Body of pancreas (tissue), 4 donors: ENCODE measurements around the gene ATXN1. TPM values are rescaled to one million over a fixed set of nuclear protein-coding genes. Genes with fewer than 3 reads are reported as not detected.

ENCODE experiments used
- ATAC-seq: fragments of 150-250 bp; one replicate; pipeline ENCODE4 v1.9.1; 2016
- DNase-seq, 4 donors: peaks; one replicate each; pipeline ENCODE4 v3.0.0-alpha.2; 2019
- H3K27ac ChIP-seq, 4 donors: fragments of 200-600 bp; sonication (generic); 1 replicate in 3 of 4; 2 replicates in 1 of 4; pipeline versions ENCODE4 v1.5.1 to v1.6.1; 2016 to 2019; ENCODE audit warnings: mild to moderate bottlenecking in 1 of 4, mixed read lengths in 1 of 4, moderate library complexity in 1 of 4
- H3K27me3 ChIP-seq, 2 donors: fragments of 200-600 bp; sonication (generic); one replicate each; pipeline ENCODE4 v1.6.0; 2016; ENCODE audit warnings: mild to moderate bottlenecking in 1 of 2
- H3K36me3 ChIP-seq, 2 donors: fragments of 200-600 bp; sonication (generic); replicated peaks in 1 of 2; 2 replicates each; pipeline ENCODE4 v1.5.1; 2016; ENCODE audit warnings: low read depth in 2 of 2; ENCODE audit not compliant: insufficient read depth in 1 of 2
- H3K4me1 ChIP-seq: fragments of 200-600 bp; sonication (generic); one replicate; pipeline ENCODE4 v1.6.0; 2016
- H3K4me3 ChIP-seq, 2 donors: fragments of 200-600 bp; sonication (generic); 1 replicate in 1 of 2; 2 replicates in 1 of 2; pipeline ENCODE4 v1.5.1; 2016 to 2019
- H3K9me3 ChIP-seq, 3 donors: fragments of 200-600 bp; sonication (generic); 1 replicate in 2 of 3; 2 replicates in 1 of 3; pipeline ENCODE4 v1.5.1; 2016
- CTCF ChIP-seq, 7 experiments: fragments of 450-650 bp in 4 of 7; fragments of 200-600 bp in 3 of 7; sonication (generic) in 3 of 7; IDR thresholded peaks; one replicate each; pipeline ENCODE4 v1.5.1; 2016 to 2019; ENCODE audit warnings: antibody characterized with exemption in 7 of 7
- POLR2A ChIP-seq, 3 donors: fragments of 450-650 bp; IDR thresholded peaks; one replicate each; pipeline ENCODE4 v1.6.1; 2016; ENCODE audit warnings: antibody characterized with exemption in 3 of 3, mild to moderate bottlenecking in 2 of 3
- WGBS, 2 donors: methylation state at CpG; one replicate each; pipeline ENCODE4 v1.1.5; 2017; 5-methylcytosine and 5-hydroxymethylcytosine counted together
- intact Hi-C: fragments of 100-400 bp; cut with DNase I; formaldehyde crosslinking; loops from one replicate; pipeline ENCODE4 v1.15.1; 2023
- total RNA-seq, 2 donors: library from RNA; depleted of rRNA; stranded (reverse); fragments of >200 nt; gene quantifications; one replicate each; pipeline ENCODE4 v1.1.0, GENCODE V29; 2016

ATXN1 gene
- total RNA-seq, 2 donors from 2014 or later: 24.6 to 24.7 TPM

- intact Hi-C loops: no loop called here
- WGBS, 2 donors: 94% methylated on average over 7 of the region's 7 CpGs
These were observed 239.7 kb downstream of the ATXN1 start for GRCh38 chr6:16521528-16521927.

GRCh38 chr6:16519265-16520242 is 241.7 kb downstream of the ATXN1 start:
- ATAC-seq: peak; percentile 87
- intact Hi-C loops: no loop called here
- DNase-seq: peak; percentile 41 to 80 (median 70)
- WGBS, 2 donors: 41 to 50% methylated on average over 9 of the region's 9 CpGs
- H3K27me3 ChIP-seq: no peaks in the 10 kb centered on the region
- TF ChIP-seq CTCF (IDR thresholded peaks at IDR 0.05) (no peak), POLR2A (IDR thresholded peaks at IDR 0.05) (no peak)
- H3K9me3 ChIP-seq: no peaks in the 10 kb centered on the region
- H3K4me3 ChIP-seq: no peak overlapping the region
- no peak overlapping the region for H3K27ac ChIP-seq
- no peaks in the 10 kb centered on the region for H3K36me3 ChIP-seq
- peaks cover 9% of the 10 kb centered on the region for H3K4me1 ChIP-seq

More at GRCh38 chr6:16521528-16521927, 239.7 kb downstream of the ATXN1 start:
- Histone ChIP-seq H3K4me1 (peaks cover 9% of the 10 kb centered on the region), H3K9me3 (no peaks in the 10 kb centered on the region), H3K4me3 (no peak overlapping the region), H3K27me3 (no peaks in the 10 kb centered on the region), H3K27ac (no peak overlapping the region), H3K36me3 (no peaks in the 10 kb centered on the region)
- ATAC-seq: no peak
- TF ChIP-seq CTCF (IDR thresholded peaks at IDR 0.05): no peak
- no peak for TF ChIP-seq POLR2A (IDR thresholded peaks at IDR 0.05)
- no peak for DNase-seq

GRCh38 chr6:16518265-16518664 is 243.0 kb downstream of the ATXN1 start:
- 88 to 89% methylated on average over 5 of the region's 5 CpGs for WGBS, 2 donors
- ATAC-seq: no peak
- Histone ChIP-seq H3K4me1 (peaks cover 9% of the 10 kb centered on the region), H3K27ac (no peak overlapping the region), H3K4me3 (no peak overlapping the region), H3K36me3 (no peaks in the 10 kb centered on the region), H3K9me3 (no peaks in the 10 kb centered on the region), H3K27me3 (no peaks in the 10 kb centered on the region)
- intact Hi-C loops: no loop called here
- no peak for TF ChIP-seq CTCF (IDR thresholded peaks at IDR 0.05)
- TF ChIP-seq POLR2A (IDR thresholded peaks at IDR 0.05): no peak
- DNase-seq: no peak

GRCh38 chr6:16514249-16514648 is 247.0 kb downstream of the ATXN1 start:
- no peaks in the 10 kb centered on the region for H3K36me3 ChIP-seq
- no peaks in the 10 kb centered on the region for H3K27me3 ChIP-seq
- ATAC-seq: no peak
- no peak overlapping the region for H3K27ac ChIP-seq
- no peak overlapping the region for H3K4me3 ChIP-seq
- no peaks in the 10 kb centered on the region for H3K9me3 ChIP-seq
- H3K4me1 ChIP-seq: peaks cover 18% of the 10 kb centered on the region
- no peak for TF ChIP-seq POLR2A (IDR thresholded peaks at IDR 0.05)
- peak in 5 of 7 experiments; percentile 13 to 44 (median 35) for TF ChIP-seq CTCF (IDR thresholded peaks at IDR 0.05)
- peak in 1 of 4 donors; percentile 10 for DNase-seq
- WGBS, 2 donors: 56 to 67% methylated on average over 8 of the region's 8 CpGs
- intact Hi-C loops: no loop called here
